ENCODE measurements around the gene PLCH1.

- TF ChIP-seq CTCF (IDR thresholded peaks at IDR 0.05) (no peak), POLR2A (IDR thresholded peaks at IDR 0.05) (no peak), POLR2AphosphoS5 (IDR thresholded peaks at IDR 0.05; ENCODE audit: insufficient read depth in 1 of 2, low read depth in 1 of 2) (no peak)
Measured at GRCh38 chr3:155377071-155377470, 367.8 kb downstream of the PLCH1 start.
